GM10248 (cell line): ENCODE data around the gene KIF12.

Source experiments
- CTCF ChIA-PET: fragments of 300-600 bp; sonication (Branson Sonifier 250); formaldehyde crosslinking; extraction: SDS; loops from one replicate; lab custom pipeline; 2021; ENCODE audit warnings: antibody characterized with exemption; lab: Yijun Ruan, JAX
- POLR2A ChIA-PET: fragments of 350-650 bp; sonication (Branson Sonifier 250); formaldehyde crosslinking; extraction: SDS; loops from one replicate; lab custom pipeline; 2020; ENCODE audit warnings: antibody characterized with exemption; lab: Yijun Ruan, JAX
- DNase-seq: peaks from one replicate; pipeline ENCODE4 v3.0.0; 2012; ENCODE audit errors: extremely low spot score
- CTCF ChIP-seq: IDR thresholded peaks from 2 replicates; pipeline ENCODE4 v1.5.1; 2012; ENCODE audit warnings: mild to moderate bottlenecking, low read depth; ENCODE audit errors: extremely low read depth, missing control alignments, control extremely low read depth

The KIF12 gene

GRCh38 chr9:114057161-114057885, 41.8 kb downstream of the KIF12 start:
- ChIA-PET POLR2A (no interaction called here), CTCF (interaction anchor here (0.8 kb wide), 1 partner anchor 20 kb away, joined by 3 read pairs; no protein-coding TSS in a partner anchor)
- DNase-seq, result no peak
- TF ChIP-seq CTCF, result no peak

GRCh38 chr9:114056527-114056926, 42.6 kb downstream of the KIF12 start:
- TF ChIP-seq CTCF, result no peak
- CTCF ChIA-PET, result interaction anchor here (0.9 kb wide), 1 partner anchor 234 kb away, joined by 4 read pairs; no protein-coding TSS in a partner anchor
- DNase-seq, result no peak
- POLR2A ChIA-PET, result no interaction called here

GRCh38 chr9:114055894-114056293, 43.2 kb downstream of the KIF12 start:
- TF ChIP-seq CTCF, result no peak
- CTCF ChIA-PET, result interaction anchor here (0.9 kb wide), 1 partner anchor 235 kb away, joined by 4 read pairs; no protein-coding TSS in a partner anchor

GRCh38 chr9:114055061-114055460, 44.0 kb downstream of the KIF12 start:
- no peak for TF ChIP-seq CTCF
- CTCF ChIA-PET, result no interaction called here
- DNase-seq, result no peak
- POLR2A ChIA-PET, result no interaction called here

More at GRCh38 chr9:114055894-114056293, 43.2 kb downstream of the KIF12 start:
- DNase-seq, result no peak
- POLR2A ChIA-PET, result no interaction called here

GRCh38 chr9:114054191-114054690, 44.9 kb downstream of the KIF12 start:
- ChIA-PET CTCF (interaction anchor here (0.8 kb wide), 1 partner anchor 9 kb away, joined by 3 read pairs; no protein-coding TSS in a partner anchor), POLR2A (no interaction called here)
- no peak for TF ChIP-seq CTCF
- DNase-seq, result no peak

GRCh38 chr9:114053246-114054005, 45.7 kb downstream of the KIF12 start:
- TF ChIP-seq CTCF, result no peak
- no peak for DNase-seq
- CTCF ChIA-PET, result interaction anchor here (0.8 kb wide), 1 partner anchor 8 kb away, joined by 3 read pairs; no protein-coding TSS in a partner anchor
- POLR2A ChIA-PET, result no interaction called here
